Fibroblast of pulmonary artery (primary cell): ENCODE results near the gene ELAVL4.

Source experiments
- DNase-seq: peaks from one replicate; pipeline ENCODE4 v3.0.0-alpha.2; 2010; ENCODE audit warnings: low read depth
- H3K4me3 ChIP-seq: replicated peaks from 2 replicates; pipeline ENCODE4 v1.5.1; 2011; ENCODE audit warnings: low read depth, mild to moderate bottlenecking, control low read depth, low read length, moderate library complexity
- CTCF ChIP-seq: IDR thresholded peaks from 2 replicates; pipeline ENCODE4 v1.5.1; 2011; ENCODE audit warnings: mild to moderate bottlenecking, control low read depth, low read length, inconsistent platforms; ENCODE audit errors: missing control alignments

ELAVL4 gene

GRCh38 chr1:50174101-50174500 lies 65.4 kb downstream of the ELAVL4 start:
- DNase-seq = no peak
- TF ChIP-seq CTCF = no peak
- H3K4me3 ChIP-seq = no peak overlapping the region

GRCh38 chr1:50175719-50176639 lies 67.3 kb downstream of the ELAVL4 start:
- no peak for TF ChIP-seq CTCF
- no peak overlapping the region for H3K4me3 ChIP-seq
- DNase-seq = no peak

GRCh38 chr1:50177994-50178393 lies 69.3 kb downstream of the ELAVL4 start:
- no peak overlapping the region for H3K4me3 ChIP-seq
- no peak for TF ChIP-seq CTCF
- no peak for DNase-seq

GRCh38 chr1:50179639-50180038 lies 70.9 kb downstream of the ELAVL4 start:
- H3K4me3 ChIP-seq = no peak overlapping the region
- no peak for DNase-seq
- TF ChIP-seq CTCF = no peak

GRCh38 chr1:50180367-50180766 lies 71.6 kb downstream of the ELAVL4 start:
- no peak for DNase-seq
- no peak for TF ChIP-seq CTCF
- H3K4me3 ChIP-seq = no peak overlapping the region

- no peak for TF ChIP-seq CTCF
- DNase-seq = no peak
Measured at GRCh38 chr1:50181027-50181663, 72.4 kb downstream of the ELAVL4 start.

More at GRCh38 chr1:50181027-50181663, 72.4 kb downstream of the ELAVL4 start:
- no peak overlapping the region for H3K4me3 ChIP-seq
